Measurements from ENCODE around the gene TDRD12.

Gene TDRD12

GRCh38 chr19:32719611-32720059 is at the start of gene TDRD12:
Gene TDRD12 (plus strand): TSS chr19:32719767. CDS start chr19:32720073, 306 bp downstream.
- Histone ChIP-seq H3K36me3 (ENCODE audit: insufficient read depth, low read length) (no peaks in the 10 kb centered on the region), H3K9me3 (ENCODE audit: control insufficient read depth, insufficient read depth, low read length) (no peaks in the 10 kb centered on the region; the same call in 1 of the 2 replicates), H3K4me1 (ENCODE audit: insufficient read depth, low read length) (no peaks in the 10 kb centered on the region), H3K9ac (ENCODE audit: low read depth, low read length) (no peak within 1 kb of the TSS)

DNA sequence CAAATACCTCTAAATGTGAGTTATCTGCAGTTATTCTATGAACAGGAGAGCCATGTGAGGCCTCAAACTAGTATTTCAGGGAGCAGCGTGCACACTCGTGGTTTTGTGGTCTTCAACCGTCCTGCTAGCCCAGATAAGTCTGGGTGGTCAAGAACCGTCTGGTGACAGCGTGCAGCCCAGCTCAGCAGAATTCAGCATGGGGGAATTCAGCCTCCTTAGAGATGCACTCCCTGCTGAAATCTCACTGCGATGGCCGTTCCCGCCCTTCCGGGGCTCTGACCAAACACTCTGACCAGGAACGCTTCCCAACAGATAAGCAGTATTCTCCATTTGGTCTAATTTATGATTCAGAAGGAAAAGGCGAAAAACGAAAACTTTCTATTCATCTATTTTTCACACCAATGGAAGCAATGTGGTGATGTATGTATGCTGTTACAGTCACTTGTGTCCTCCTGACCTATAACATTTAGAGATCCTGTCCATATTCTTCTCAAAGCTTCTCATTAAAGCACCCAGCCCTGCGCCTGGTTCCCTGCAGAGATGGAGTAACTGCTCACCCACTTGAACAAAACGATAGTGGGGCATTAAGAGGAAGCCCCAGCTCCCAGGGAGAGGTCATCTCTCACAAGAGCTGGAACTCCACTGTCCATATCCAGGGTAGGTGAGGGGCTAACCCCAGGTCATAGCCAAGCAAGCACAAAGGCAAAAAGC is 47.5 kb upstream of the TDRD12 start:
- Histone ChIP-seq H3K9me3 (ENCODE audit: control insufficient read depth, insufficient read depth, low read length) (no peaks in the 10 kb centered on the region), H3K4me1 (ENCODE audit: insufficient read depth, low read length) (peaks cover 4% of the 10 kb centered on the region; the same call in 1 of the 2 replicates), H3K9ac (ENCODE audit: low read depth, low read length) (no peak overlapping the region), H3K36me3 (ENCODE audit: insufficient read depth, low read length) (no peaks in the 10 kb centered on the region)

DNA sequence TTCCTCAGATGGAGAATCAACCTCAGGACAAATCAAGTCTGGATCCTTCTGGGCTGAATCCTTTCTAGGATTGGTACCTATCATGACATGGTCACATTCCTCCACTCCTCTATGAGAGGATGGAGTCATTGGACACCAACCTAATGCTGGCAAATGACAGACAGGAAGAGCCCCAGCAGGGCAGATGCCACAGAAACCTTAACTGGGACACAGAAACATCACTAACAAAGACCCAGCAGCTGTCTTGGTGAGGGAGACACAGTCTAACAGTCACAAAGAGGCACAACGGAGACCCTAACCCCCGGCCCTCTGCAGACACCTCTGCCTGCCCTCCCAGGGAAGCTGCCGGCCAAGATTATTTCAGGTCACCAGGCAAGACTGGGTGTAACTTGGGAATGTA is 46.7 kb upstream of the TDRD12 start:
- Histone ChIP-seq H3K9ac (ENCODE audit: low read depth, low read length) (no peak overlapping the region), H3K9me3 (ENCODE audit: control insufficient read depth, insufficient read depth, low read length) (no peaks in the 10 kb centered on the region), H3K4me1 (ENCODE audit: insufficient read depth, low read length) (peaks cover 4% of the 10 kb centered on the region; the same call in 1 of the 2 replicates), H3K36me3 (ENCODE audit: insufficient read depth, low read length) (no peaks in the 10 kb centered on the region)

DNA sequence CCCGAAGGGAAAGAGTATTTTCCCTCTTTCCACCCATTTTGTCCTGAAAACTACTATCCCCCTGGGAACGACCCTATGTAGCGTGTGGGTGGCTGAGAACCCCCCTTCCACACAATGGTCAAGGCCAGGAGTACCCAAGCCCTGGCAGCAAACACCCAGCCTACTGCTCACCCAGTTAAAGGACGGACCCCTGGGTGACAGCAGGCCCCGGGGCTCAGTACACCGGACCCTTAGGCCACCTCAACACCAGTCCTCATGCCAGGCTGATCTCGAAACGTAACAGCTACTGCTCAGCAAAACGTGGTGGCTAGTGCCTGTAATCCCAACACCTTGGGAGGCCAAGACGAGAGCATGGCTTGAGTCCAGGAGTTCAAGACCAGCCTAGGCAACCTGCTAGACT is 46.0 kb upstream of the TDRD12 start:
- H3K9ac ChIP-seq (ENCODE audit: low read depth, low read length) = peak overlapping the region; percentile 61; the same call in 1 of the 2 replicates
- no peaks in the 10 kb centered on the region for H3K9me3 ChIP-seq (ENCODE audit: control insufficient read depth, insufficient read depth, low read length)

GRCh38 chr19:32674153-32674930 is 45.2 kb upstream of the TDRD12 start:
- Histone ChIP-seq H3K9me3 (ENCODE audit: control insufficient read depth, insufficient read depth, low read length) (no peaks in the 10 kb centered on the region), H3K9ac (ENCODE audit: low read depth, low read length) (peak overlapping the region; percentile 61), H3K36me3 (ENCODE audit: insufficient read depth, low read length) (no peaks in the 10 kb centered on the region), H3K4me1 (ENCODE audit: insufficient read depth, low read length) (peaks cover 4% of the 10 kb centered on the region; the same call in 1 of the 2 replicates)

More for the DNA sequence above, 46.0 kb upstream of the TDRD12 start:
- Histone ChIP-seq H3K36me3 (ENCODE audit: insufficient read depth, low read length) (no peaks in the 10 kb centered on the region), H3K4me1 (ENCODE audit: insufficient read depth, low read length) (peaks cover 4% of the 10 kb centered on the region; the same call in 1 of the 2 replicates)

GRCh38 chr19:32674931-32675719 is 44.4 kb upstream of the TDRD12 start, which contains the start of gene ANKRD27:
Gene ANKRD27 (minus strand): TSS chr19:32675180. CDS start chr19:32659015, 16,165 bp downstream.
- Histone ChIP-seq H3K9ac (ENCODE audit: low read depth, low read length) (peak within 1 kb of the TSS; percentile 61), H3K36me3 (ENCODE audit: insufficient read depth, low read length) (no peaks in the 10 kb centered on the region), H3K4me1 (ENCODE audit: insufficient read depth, low read length) (peaks cover 4% of the 10 kb centered on the region; the same call in 1 of the 2 replicates), H3K9me3 (ENCODE audit: control insufficient read depth, insufficient read depth, low read length) (no peaks in the 10 kb centered on the region)

DNA sequence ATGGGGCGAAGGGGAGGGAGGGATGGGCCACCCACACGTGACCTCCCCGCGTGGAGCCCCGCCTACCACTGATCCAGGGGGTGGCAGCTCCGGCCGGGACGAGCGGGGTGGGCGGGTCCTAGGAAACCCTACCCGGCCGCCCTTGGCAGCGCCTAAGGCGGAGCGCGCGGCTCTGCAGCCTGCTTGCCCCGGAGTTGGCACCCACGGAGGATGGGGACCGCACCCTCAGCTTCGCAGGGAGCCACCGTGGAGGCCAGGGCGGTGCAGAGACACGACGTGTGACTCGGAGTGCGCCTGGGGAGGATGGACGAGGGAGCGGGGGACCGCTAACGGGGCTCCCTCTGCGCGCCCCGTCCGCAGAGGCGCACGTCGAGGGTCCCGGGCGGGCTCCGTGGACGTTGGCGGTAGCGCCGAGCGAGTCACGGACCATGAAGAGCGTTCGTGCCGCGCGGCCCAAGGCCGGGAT is 43.8 kb upstream of the TDRD12 start, which contains the start of gene RGS9BP:
Gene RGS9BP, plus strand, starts transcription at position 129 of the 466 bp plus-strand sequence. CDS start 416 bp downstream, outside the sequence.
- Histone ChIP-seq H3K36me3 (ENCODE audit: insufficient read depth, low read length) (no peaks in the 10 kb centered on the region), H3K9me3 (ENCODE audit: control insufficient read depth, insufficient read depth, low read length) (no peaks in the 10 kb centered on the region), H3K9ac (ENCODE audit: low read depth, low read length) (peak within 1 kb of the TSS; percentile 61), H3K4me1 (ENCODE audit: insufficient read depth, low read length) (peaks cover 4% of the 10 kb centered on the region; the same call in 1 of the 2 replicates)

DNA sequence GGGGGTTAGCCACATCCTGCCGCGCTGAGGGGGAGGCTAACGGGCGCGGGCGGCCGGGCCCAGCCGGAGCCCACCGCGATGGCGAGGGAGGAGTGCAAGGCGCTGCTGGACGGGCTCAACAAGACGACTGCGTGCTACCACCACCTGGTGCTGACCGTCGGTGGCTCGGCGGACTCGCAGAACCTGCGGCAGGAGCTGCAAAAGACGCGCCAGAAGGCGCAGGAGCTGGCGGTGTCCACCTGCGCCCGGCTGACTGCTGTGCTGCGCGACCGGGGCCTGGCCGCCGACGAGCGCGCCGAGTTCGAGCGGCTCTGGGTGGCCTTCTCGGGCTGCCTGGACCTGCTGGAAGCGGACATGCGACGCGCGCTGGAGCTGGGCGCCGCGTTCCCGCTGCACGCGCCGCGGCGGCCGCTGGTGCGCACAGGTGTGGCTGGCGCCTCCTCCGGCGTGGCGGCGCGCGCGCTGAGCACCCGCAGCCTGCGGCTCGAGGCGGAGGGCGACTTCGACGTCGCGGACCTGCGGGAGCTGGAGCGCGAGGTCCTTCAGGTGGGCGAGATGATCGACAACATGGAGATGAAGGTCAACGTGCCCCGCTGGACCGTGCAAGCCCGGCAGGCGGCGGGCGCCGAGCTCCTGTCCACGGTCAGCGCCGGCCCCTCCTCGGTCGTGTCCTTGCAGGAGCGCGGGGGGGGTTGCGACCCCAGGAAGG is 43.2 kb upstream of the TDRD12 start:
- H3K9ac ChIP-seq (ENCODE audit: low read depth, low read length) = peak overlapping the region; percentile 61; the same call in 1 of the 2 replicates

DNA sequence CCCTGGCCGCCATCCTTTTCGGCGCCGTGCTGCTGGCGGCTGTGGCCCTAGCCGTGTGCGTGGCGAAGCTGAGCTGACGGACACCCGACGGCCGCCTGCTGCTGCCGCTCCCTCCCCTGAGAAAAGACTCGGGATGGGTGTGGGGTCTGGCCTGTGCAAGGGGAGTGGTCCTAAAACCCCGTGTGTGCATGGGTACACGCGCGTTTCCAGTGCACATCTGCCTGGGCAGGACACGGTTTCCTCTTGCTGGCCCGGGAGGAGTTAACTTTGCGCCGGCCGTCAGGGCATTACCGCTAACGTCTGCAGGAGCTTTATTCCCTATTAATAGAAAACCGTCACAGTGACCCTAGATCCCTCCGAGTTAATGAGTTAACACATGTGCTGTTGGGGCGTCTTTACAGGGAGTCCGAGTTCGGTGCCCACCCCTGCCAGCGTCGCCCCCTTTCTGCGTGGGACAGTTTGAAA is 42.6 kb upstream of the TDRD12 start:
- Histone ChIP-seq H3K9ac (ENCODE audit: low read depth, low read length) (peak overlapping the region; percentile 61; the same call in 1 of the 2 replicates), H3K36me3 (ENCODE audit: insufficient read depth, low read length) (no peaks in the 10 kb centered on the region), H3K9me3 (ENCODE audit: control insufficient read depth, insufficient read depth, low read length) (no peaks in the 10 kb centered on the region), H3K4me1 (ENCODE audit: insufficient read depth, low read length) (peaks cover 4% of the 10 kb centered on the region; the same call in 1 of the 2 replicates)

More for the DNA sequence above, 43.2 kb upstream of the TDRD12 start:
- Histone ChIP-seq H3K36me3 (ENCODE audit: insufficient read depth, low read length) (no peaks in the 10 kb centered on the region), H3K4me1 (ENCODE audit: insufficient read depth, low read length) (peaks cover 4% of the 10 kb centered on the region; the same call in 1 of the 2 replicates), H3K9me3 (ENCODE audit: control insufficient read depth, insufficient read depth, low read length) (no peaks in the 10 kb centered on the region)

- H3K36me3 ChIP-seq (ENCODE audit: insufficient read depth, low read length) = no peaks in the 10 kb centered on the region
- H3K9me3 ChIP-seq (ENCODE audit: control insufficient read depth, insufficient read depth, low read length) = no peaks in the 10 kb centered on the region
- H3K4me1 ChIP-seq (ENCODE audit: insufficient read depth, low read length) = peaks cover 4% of the 10 kb centered on the region; the same call in 1 of the 2 replicates
- H3K9ac ChIP-seq (ENCODE audit: low read depth, low read length) = peak overlapping the region; percentile 61; the same call in 1 of the 2 replicates
Measured at GRCh38 chr19:32677657-32678056, 41.9 kb upstream of the TDRD12 start.

DNA sequence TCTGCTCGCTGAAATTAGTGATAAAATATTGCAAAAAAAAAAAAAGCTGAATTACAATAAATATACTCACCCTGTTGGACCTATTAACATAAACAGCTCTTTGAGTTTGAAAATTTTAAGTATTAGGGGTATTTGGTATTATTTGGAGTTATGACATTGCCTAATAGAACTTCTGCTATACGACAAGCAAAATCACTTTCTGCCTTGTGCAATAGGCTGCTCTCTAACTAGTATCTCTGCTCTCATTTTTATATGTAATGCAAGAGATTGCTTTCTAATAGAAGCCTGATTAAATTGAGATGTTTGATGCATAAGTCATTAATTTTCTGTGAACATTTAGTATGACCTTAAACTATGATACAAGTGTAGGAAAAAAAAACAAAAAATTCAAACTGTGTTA is 38.6 kb upstream of the TDRD12 start:
- no peaks in the 10 kb centered on the region; the same call in 1 of the 2 replicates for H3K4me1 ChIP-seq (ENCODE audit: insufficient read depth, low read length)
- H3K9me3 ChIP-seq (ENCODE audit: control insufficient read depth, insufficient read depth, low read length) = no peaks in the 10 kb centered on the region
- H3K36me3 ChIP-seq (ENCODE audit: insufficient read depth, low read length) = no peaks in the 10 kb centered on the region
- H3K9ac ChIP-seq (ENCODE audit: low read depth, low read length) = no peak overlapping the region

DNA sequence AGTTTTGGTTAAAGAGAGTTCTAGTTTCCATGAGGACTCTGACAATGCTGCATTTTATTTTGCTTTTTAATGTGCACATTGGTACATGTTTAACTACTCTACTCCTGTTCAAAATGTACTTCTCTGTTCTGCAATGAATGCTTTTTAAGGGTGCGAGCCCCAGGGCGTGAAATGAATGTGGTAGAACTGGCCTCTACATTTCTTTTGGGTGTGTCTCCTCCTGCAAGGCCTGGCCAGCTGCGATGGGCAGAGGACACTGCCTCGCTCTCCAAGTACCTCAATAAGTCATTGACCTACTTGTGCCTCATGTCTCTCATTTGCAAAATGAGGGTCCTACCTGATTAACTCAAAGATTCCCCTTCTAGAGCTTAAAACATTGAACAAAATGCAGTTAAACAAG is 37.2 kb upstream of the TDRD12 start:
- H3K9ac ChIP-seq (ENCODE audit: low read depth, low read length) = no peak overlapping the region
- no peaks in the 10 kb centered on the region for H3K9me3 ChIP-seq (ENCODE audit: control insufficient read depth, insufficient read depth, low read length)
- no peaks in the 10 kb centered on the region for H3K4me1 ChIP-seq (ENCODE audit: insufficient read depth, low read length)
- no peaks in the 10 kb centered on the region for H3K36me3 ChIP-seq (ENCODE audit: insufficient read depth, low read length)

GRCh38 chr19:32686847-32687475 is 32.6 kb upstream of the TDRD12 start:
- no peaks in the 10 kb centered on the region for H3K36me3 ChIP-seq (ENCODE audit: insufficient read depth, low read length)
- no peaks in the 10 kb centered on the region for H3K9me3 ChIP-seq (ENCODE audit: control insufficient read depth, insufficient read depth, low read length)
- no peak overlapping the region for H3K9ac ChIP-seq (ENCODE audit: low read depth, low read length)
- no peaks in the 10 kb centered on the region for H3K4me1 ChIP-seq (ENCODE audit: insufficient read depth, low read length)
